ENCODE results near the gene TBX1. TPM values are rescaled to one million over a fixed set of nuclear protein-coding genes. Genes with fewer than 3 reads are reported as not detected.
A peak's percentile ranks its signal among the peaks of the same experiment; 100 is the strongest.

TBX1 gene
- total RNA-seq, 2 donors from 2014 or later, result 11.0 to 20.2 TPM

- WGBS, result 78% methylated on average over 15 of the region's 15 CpGs
- no peaks in the 10 kb centered on the region for H3K27me3 ChIP-seq (replicated peaks; ENCODE audit: insufficient read depth)
- no peak for DNase-seq (ENCODE audit: low spot score)
Measured at GRCh38 chr22:19748991-19749664, 11.4 kb upstream of the TBX1 start.

GRCh38 chr22:19749876-19750275, 10.7 kb upstream of the TBX1 start:
- Histone ChIP-seq H3K27me3 (replicated peaks; ENCODE audit: insufficient read depth) (peaks cover 5% of the 10 kb centered on the region), H3K27ac (no peak overlapping the region), H3K4me3 (no peak overlapping the region), H3K4me1 (replicated peaks) (no peaks in the 10 kb centered on the region), H3K36me3 (no peaks in the 10 kb centered on the region), H3K9me3 (no peaks in the 10 kb centered on the region)
- WGBS, result 65% methylated on average over 12 of the region's 12 CpGs
- no peak for DNase-seq (ENCODE audit: low spot score)
- intact Hi-C loops (cut with DNase I), result no loop called here
- TF ChIP-seq POLR2AphosphoS5 (IDR thresholded peaks at IDR 0.05) (no peak), CTCF (IDR thresholded peaks at IDR 0.05) (no peak)

More at GRCh38 chr22:19748991-19749664, 11.4 kb upstream of the TBX1 start:
- Histone ChIP-seq H3K27ac (no peak overlapping the region), H3K36me3 (no peaks in the 10 kb centered on the region), H3K4me3 (no peak overlapping the region), H3K9me3 (no peaks in the 10 kb centered on the region), H3K4me1 (replicated peaks) (no peaks in the 10 kb centered on the region)
- TF ChIP-seq POLR2AphosphoS5 (IDR thresholded peaks at IDR 0.05) (no peak), CTCF (IDR thresholded peaks at IDR 0.05) (no peak), POLR2A (IDR thresholded peaks at IDR 0.05) (no peak)
- intact Hi-C loops (cut with DNase I), result no loop called here

GRCh38 chr22:19750507-19751490, 9.8 kb upstream of the TBX1 start:
- H3K36me3 ChIP-seq, result no peaks in the 10 kb centered on the region
- peaks cover 14% of the 10 kb centered on the region for H3K27me3 ChIP-seq (replicated peaks; ENCODE audit: insufficient read depth)
- no peak overlapping the region for H3K4me3 ChIP-seq
- 54% methylated on average over 27 of the region's 27 CpGs for WGBS
- no peak for TF ChIP-seq POLR2A (IDR thresholded peaks at IDR 0.05)
- DNase-seq (ENCODE audit: low spot score), result no peak
- peak overlapping the region in 1 of 2 donors; percentile 39 for H3K27ac ChIP-seq
- intact Hi-C loops (cut with DNase I), result no loop called here
- no peaks in the 10 kb centered on the region for H3K4me1 ChIP-seq (replicated peaks)
- H3K9me3 ChIP-seq, result no peaks in the 10 kb centered on the region

- H3K9me3 ChIP-seq, result no peaks in the 10 kb centered on the region
- TF ChIP-seq CTCF (IDR thresholded peaks at IDR 0.05) (no peak), POLR2AphosphoS5 (IDR thresholded peaks at IDR 0.05) (no peak), POLR2A (IDR thresholded peaks at IDR 0.05) (no peak)
- H3K36me3 ChIP-seq, result no peaks in the 10 kb centered on the region
- DNase-seq (ENCODE audit: low spot score), result no peak
- no peak overlapping the region for H3K4me3 ChIP-seq
- intact Hi-C loops (cut with DNase I), result no loop called here
- H3K27me3 ChIP-seq (replicated peaks; ENCODE audit: insufficient read depth), result peaks cover 19% of the 10 kb centered on the region
- WGBS, result 80% methylated on average over 14 of the region's 14 CpGs
- H3K4me1 ChIP-seq (replicated peaks), result peaks cover under 1% of the 10 kb centered on the region
- H3K27ac ChIP-seq, result no peak overlapping the region
Measured at GRCh38 chr22:19751497-19752245, 8.9 kb upstream of the TBX1 start.

Data from prostate gland (tissue), 2 donors.